Endothelial cell of umbilical vein (primary cell): ENCODE measurements around the gene C20orf173.
A peak's percentile ranks its signal among the peaks of the same experiment; 100 is the strongest.

Source experiments
- CTCF ChIP-seq, 2 donors: IDR thresholded peaks; 1 replicate in 1 of 2; 2 replicates in 1 of 2; pipeline ENCODE4 v1.5.1; 2011; ENCODE audit warnings: low read length in 2 of 2, mild to moderate bottlenecking in 2 of 2, moderate library complexity in 2 of 2, control low read depth in 1 of 2, inconsistent platforms in 1 of 2, low read depth in 1 of 2; ENCODE audit not compliant: insufficient read depth in 1 of 2; ENCODE audit errors: extremely low read depth in 1 of 2
- EZH2 ChIP-seq: IDR thresholded peaks from 2 replicates; pipeline ENCODE4 v1.6.1; 2012; ENCODE audit warnings: borderline replicate concordance, low read depth, mild to moderate bottlenecking, moderate library complexity, low read length, inconsistent platforms; ENCODE audit not compliant: severe bottlenecking
- GATA2 ChIP-seq: IDR thresholded peaks from 2 replicates; pipeline ENCODE4 v1.7.0; 2011; ENCODE audit warnings: low read depth, mild to moderate bottlenecking, moderate library complexity, mixed read lengths, low read length; ENCODE audit not compliant: insufficient read length, insufficient read depth
- JUN ChIP-seq: IDR thresholded peaks from 2 replicates; pipeline ENCODE4 v1.6.1; 2011; ENCODE audit warnings: borderline replicate concordance, low read depth; ENCODE audit not compliant: insufficient read length, insufficient read depth
- MAX ChIP-seq: IDR thresholded peaks from 2 replicates; pipeline ENCODE4 v1.6.1; 2011; ENCODE audit not compliant: insufficient read depth, insufficient read length
- MYC ChIP-seq: IDR thresholded peaks from one replicate; pipeline ENCODE4 v1.6.1; 2011; ENCODE audit warnings: mild to moderate bottlenecking, low read depth, low read length
- POLR2A ChIP-seq: IDR thresholded peaks from 2 replicates; pipeline ENCODE4 v1.6.1; 2012; ENCODE audit warnings: low read depth, mild to moderate bottlenecking, control low read depth, low read length
- POLR2AphosphoS5 ChIP-seq: IDR thresholded peaks from 2 replicates; pipeline ENCODE4 v1.6.1; 2012; ENCODE audit warnings: low read depth, mild to moderate bottlenecking, control low read depth, low read length, moderate library complexity; ENCODE audit not compliant: insufficient read depth

- TF ChIP-seq CTCF (IDR thresholded peaks at IDR 0.05; ENCODE audit: extremely low read depth in 1 of 2, insufficient read depth in 1 of 2, low read depth in 1 of 2, low read length in 2 of 2) (peak; percentile 3 to 15), EZH2 (no peak), MAX (no peak), POLR2AphosphoS5 (no peak), GATA2 (no peak), POLR2A (no peak), MYC (no peak), JUN (no peak)
These were observed 39.2 kb upstream of the C20orf173 start for GRCh38 chr20:35568645-35569044.
